BJ (cell line): ENCODE results near the gene PLXNA2. TPM values are rescaled to one million over a fixed set of nuclear protein-coding genes. Genes with fewer than 3 reads are reported as not detected.

ENCODE experiments used
- CTCF ChIA-PET: fragments of 350-600 bp; formaldehyde crosslinking; extraction: SDS; loops from one replicate; lab custom pipeline; 2021; ENCODE audit warnings: antibody characterized with exemption, inconsistent platforms; lab: Yijun Ruan, JAX
- POLR2A ChIA-PET: fragments of 300-600 bp; sonication (Branson Sonifier 250); formaldehyde crosslinking; extraction: SDS; loops from one replicate; lab custom pipeline; 2021; ENCODE audit warnings: antibody characterized with exemption; lab: Charles Lee
- DNase-seq: peaks from one replicate; pipeline ENCODE4 v3.0.0-alpha.2; 2011; ENCODE audit warnings: low read depth
- H3K27me3 ChIP-seq: 2 replicates; pipeline ENCODE4 v1.6.0; 2011; ENCODE audit warnings: low read length; ENCODE audit not compliant: control insufficient read depth, insufficient read depth
- H3K36me3 ChIP-seq: 2 replicates; pipeline ENCODE4 v1.5.1; 2011; ENCODE audit warnings: low read length; ENCODE audit not compliant: control insufficient read depth, insufficient read depth
- H3K4me3 ChIP-seq: 2 replicates; pipeline ENCODE4 v1.5.1; 2011; ENCODE audit warnings: low read depth, mild to moderate bottlenecking, control low read depth, low read length
- polyA plus RNA-seq: library from polyadenylated mRNA; depleted of rRNA; stranded (reverse); fragments of >200 nt; gene quantifications from 2 replicates; pipeline ENCODE4 v1.2.3, GENCODE V29; 2011
- TF ChIP-seq, protein P1 (sequence below): IDR thresholded peaks from 2 replicates; pipeline ENCODE4 v1.5.1; 2011; ENCODE audit warnings: low read depth, mild to moderate bottlenecking, control low read depth, inconsistent platforms, low read length, moderate library complexity; ENCODE audit not compliant: insufficient read depth

The PLXNA2 gene
- polyA plus RNA-seq, 1 experiment = 2.7 TPM

DNA sequence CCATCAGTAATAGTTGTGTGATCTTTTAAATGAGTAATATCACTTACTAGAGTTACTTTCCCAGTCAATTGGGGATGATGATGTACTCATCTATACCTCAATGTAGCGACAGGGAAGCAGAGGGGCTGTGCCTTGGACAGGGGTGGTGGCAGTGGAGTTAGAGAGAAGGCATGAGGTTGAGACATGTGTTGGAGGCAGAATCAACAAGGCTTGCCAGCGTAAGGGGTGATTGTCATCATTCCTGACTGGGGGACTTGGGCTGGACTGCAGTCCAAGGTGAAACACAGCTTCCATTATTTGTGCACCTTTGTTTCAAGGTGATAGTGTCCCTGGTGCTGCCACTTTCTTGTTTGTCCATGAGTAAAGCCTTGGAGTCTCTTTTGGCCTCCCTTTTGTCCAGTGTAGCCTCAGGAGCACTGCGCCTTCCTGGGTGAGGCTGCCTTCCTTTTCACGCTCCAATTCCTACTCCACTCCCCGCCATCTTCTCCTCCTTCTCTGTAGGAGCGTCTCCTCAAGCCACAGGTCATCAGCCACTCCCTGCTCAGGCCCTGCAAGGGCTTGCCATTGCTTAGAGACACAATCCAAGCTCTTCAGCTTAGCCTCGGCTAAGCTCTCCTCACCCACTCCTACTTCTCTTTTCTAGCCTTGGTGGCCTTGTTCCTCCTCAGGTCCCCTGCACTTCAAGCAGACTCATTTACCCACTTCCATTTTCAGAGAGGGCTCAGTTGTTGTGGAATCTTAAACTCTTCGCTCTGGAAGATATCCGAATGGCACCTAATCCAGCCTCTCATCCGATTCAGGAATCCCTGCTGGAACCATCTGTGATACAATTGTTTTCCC, 255.6 kb downstream of the PLXNA2 start:
- H3K36me3 ChIP-seq = no peaks in the 10 kb centered on the region
- POLR2A ChIA-PET = interaction anchor here (0.7 kb wide), 1 partner anchor 14 kb away, joined by 3 read pairs; no protein-coding TSS in a partner anchor
- no peak for DNase-seq
- TF ChIP-seq, protein P1, sequence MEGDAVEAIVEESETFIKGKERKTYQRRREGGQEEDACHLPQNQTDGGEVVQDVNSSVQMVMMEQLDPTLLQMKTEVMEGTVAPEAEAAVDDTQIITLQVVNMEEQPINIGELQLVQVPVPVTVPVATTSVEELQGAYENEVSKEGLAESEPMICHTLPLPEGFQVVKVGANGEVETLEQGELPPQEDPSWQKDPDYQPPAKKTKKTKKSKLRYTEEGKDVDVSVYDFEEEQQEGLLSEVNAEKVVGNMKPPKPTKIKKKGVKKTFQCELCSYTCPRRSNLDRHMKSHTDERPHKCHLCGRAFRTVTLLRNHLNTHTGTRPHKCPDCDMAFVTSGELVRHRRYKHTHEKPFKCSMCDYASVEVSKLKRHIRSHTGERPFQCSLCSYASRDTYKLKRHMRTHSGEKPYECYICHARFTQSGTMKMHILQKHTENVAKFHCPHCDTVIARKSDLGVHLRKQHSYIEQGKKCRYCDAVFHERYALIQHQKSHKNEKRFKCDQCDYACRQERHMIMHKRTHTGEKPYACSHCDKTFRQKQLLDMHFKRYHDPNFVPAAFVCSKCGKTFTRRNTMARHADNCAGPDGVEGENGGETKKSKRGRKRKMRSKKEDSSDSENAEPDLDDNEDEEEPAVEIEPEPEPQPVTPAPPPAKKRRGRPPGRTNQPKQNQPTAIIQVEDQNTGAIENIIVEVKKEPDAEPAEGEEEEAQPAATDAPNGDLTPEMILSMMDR = no peak
- CTCF ChIA-PET = interaction anchor here (0.8 to 1.4 kb wide), 2 partner anchors 9 to 10 kb away, joined by 3 to 6 read pairs; no protein-coding TSS in a partner anchor
- no peak overlapping the region for H3K4me3 ChIP-seq
- peaks cover 4% of the 10 kb centered on the region for H3K27me3 ChIP-seq

DNA sequence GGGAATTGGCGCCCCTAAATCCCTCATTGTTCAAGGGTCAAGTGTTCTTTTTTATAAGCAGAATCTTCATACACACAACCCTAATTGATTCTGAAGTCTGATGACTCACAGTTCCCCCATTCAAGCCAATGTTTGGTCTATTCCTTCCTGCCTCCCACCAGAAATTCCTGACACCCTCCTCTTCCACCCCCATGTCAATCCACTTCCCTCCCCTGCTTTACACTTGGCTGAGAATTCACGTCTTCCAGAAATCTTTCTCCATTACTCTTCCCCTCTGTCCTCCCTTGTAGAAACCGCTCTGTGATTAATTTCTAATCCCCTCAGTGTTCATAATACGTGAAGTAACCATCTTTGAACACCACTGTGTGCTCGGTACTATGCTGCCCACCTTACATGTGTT, 257.0 kb downstream of the PLXNA2 start:
- DNase-seq = no peak
- TF ChIP-seq, protein P1 = no peak
- CTCF ChIA-PET = interaction anchor here (1.4 kb wide), 1 partner anchor 11 kb away, joined by 6 read pairs; no protein-coding TSS in a partner anchor
- POLR2A ChIA-PET = no interaction called here
- no peaks in the 10 kb centered on the region for H3K36me3 ChIP-seq
- peaks cover 4% of the 10 kb centered on the region for H3K27me3 ChIP-seq
- H3K4me3 ChIP-seq = no peak overlapping the region

- Histone ChIP-seq H3K27me3 (peaks cover 4% of the 10 kb centered on the region), H3K36me3 (no peaks in the 10 kb centered on the region), H3K4me3 (no peak overlapping the region)
- CTCF ChIA-PET = interaction anchor here (0.9 to 1.4 kb wide), 3 partner anchors 10 to 16 kb away, joined by 3 to 6 read pairs (median 3); no protein-coding TSS in a partner anchor
- DNase-seq = no peak
- POLR2A ChIA-PET = no interaction called here
- TF ChIP-seq, protein P1 = no peak
Observed at GRCh38 chr1:207985996-207986395, 258.2 kb downstream of the PLXNA2 start.

DNA sequence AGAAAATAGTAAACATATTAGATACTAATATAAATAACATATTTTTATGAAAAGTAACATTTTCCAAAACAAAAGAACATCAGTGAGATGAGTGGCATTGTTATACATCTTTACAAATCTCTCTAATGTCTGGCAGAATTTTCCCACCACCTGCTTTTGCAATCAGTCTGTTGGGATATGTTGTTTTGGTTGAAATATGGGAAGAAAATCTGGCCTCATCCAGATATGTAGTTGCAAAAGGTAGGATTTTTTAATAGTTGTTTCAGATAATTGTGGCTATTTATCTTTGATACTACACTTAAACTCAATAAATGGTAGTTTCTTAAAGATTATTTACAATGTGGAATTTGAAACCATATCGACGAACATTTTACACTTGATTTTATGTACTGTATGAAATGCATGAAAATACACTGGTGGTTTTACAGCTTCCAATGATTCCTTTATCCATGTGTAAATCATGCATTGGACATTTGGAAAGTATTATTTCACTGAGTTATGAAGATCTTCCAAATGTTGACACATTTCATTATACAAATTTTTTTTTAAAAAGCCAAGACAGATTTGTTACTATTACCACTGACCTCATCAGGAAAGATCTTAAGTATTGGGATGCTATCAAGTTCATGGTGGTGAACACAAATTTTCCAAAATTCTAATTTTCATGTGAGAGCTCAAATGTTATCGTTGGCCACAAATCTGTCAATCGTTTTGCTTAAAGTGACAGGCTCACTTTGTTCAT, 259.2 kb downstream of the PLXNA2 start:
- ChIA-PET POLR2A (no interaction called here), CTCF (interaction anchor here (0.6 to 1.6 kb wide), 4 partner anchors 11 to 37 kb away, joined by 3 to 6 read pairs (median 4); no protein-coding TSS in a partner anchor)
- TF ChIP-seq, protein P1 = no peak
- no peak overlapping the region for H3K4me3 ChIP-seq
- no peak for DNase-seq
- H3K27me3 ChIP-seq = peaks cover 3% of the 10 kb centered on the region
- H3K36me3 ChIP-seq = no peaks in the 10 kb centered on the region

DNA sequence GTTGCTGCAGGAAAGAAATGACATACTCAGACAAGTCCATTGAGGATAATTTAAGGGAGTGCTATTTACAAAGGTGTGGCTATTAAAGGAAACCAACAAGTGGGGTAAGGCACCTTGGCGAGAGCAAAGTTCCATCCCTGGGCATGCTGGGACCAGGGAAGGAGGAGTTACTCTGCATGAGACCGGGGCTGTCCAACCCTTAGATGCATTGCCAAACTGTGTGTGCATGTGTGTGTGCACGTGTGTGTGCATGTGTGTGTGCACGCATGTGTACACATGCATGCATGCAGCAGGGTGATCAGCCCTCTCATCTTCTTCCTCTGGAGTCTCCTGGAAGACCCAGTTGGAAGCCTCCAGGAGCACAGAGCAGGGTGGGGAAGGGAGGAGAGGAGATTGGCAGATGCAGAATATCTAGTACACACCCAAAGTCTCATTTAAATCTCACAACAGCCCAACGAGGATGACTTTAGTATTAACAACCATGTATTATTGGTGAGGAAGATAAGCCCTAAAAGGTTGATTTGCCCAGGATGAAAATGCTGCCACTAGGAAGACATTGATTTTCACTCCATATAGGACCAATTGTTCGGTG, 261.0 kb downstream of the PLXNA2 start:
- TF ChIP-seq, protein P1 = no peak
- no peak for DNase-seq
- CTCF ChIA-PET = interaction anchor here (1.6 kb wide), 1 partner anchor 15 kb away, joined by 6 read pairs; no protein-coding TSS in a partner anchor

More for the DNA sequence above, 261.0 kb downstream of the PLXNA2 start:
- Histone ChIP-seq H3K36me3 (no peaks in the 10 kb centered on the region), H3K27me3 (peaks cover 2% of the 10 kb centered on the region), H3K4me3 (no peak overlapping the region)
- POLR2A ChIA-PET = no interaction called here
